RKO (cell line): Measurements from ENCODE around the gene ADK.
"Not testable (repeated sequence)": the region's sequence is repeated elsewhere in the genome, so short reads cannot be mapped to it uniquely, and the experiment has no call there.

Experiments used
- DNase-seq: peaks from one replicate; pipeline ENCODE4 v3.0.0-alpha.2; 2016; ENCODE audit warnings: low spot score

ADK gene

DNA sequence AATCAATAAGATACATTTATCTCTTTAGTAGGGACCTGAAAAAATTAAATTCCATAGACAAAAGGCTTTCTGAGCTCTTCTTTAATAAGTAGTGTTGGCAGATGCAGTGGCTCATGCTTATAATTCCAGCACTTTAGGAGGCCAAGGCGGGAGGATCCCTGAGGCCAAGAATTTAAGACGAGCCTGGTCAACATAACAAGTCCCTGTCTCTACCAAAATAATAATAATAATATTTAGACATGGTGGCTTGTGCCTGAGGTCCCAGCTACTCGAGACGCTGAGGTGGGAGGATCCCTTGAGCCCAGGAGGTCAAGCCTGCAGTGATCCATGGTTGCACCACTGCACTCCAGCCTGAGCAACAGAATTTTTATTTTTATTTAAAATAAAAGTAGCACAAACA is 280.8 kb downstream of the ADK start:
- no peak for DNase-seq

DNA sequence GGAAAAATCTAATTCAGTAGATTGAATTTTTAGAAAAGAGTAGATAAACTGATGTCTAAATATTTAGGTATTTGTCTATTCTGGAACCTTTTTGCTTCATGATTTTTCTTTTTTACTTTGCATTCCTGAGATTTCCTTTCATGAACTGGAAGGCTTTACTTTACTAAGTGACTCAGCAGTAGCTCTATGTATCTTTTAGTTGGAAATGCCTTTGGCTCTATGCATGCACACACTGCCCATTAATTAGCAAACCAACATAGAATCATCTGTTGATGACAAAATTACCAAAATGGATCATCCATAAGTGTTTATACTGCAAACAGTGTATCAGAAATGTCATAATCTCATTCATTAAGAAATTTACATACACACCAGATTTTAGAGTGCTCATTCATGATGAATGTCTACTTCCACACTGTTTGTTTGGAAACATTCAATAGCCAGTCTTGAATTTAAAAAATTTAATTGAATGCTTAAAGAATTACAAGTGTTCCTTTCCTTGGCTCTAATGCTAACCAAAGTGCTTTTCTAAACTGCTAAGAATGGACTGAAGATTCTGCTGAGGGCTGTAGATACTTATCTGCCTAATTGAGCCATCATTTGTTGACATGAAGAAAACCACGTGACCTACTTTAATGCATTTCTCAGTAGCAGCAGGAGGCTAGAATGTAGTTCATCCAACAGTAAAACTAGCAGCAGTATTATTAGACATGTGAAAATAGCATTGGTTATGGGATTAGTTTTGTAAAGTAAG is 282.0 kb downstream of the ADK start:
- DNase-seq, result no peak

DNA sequence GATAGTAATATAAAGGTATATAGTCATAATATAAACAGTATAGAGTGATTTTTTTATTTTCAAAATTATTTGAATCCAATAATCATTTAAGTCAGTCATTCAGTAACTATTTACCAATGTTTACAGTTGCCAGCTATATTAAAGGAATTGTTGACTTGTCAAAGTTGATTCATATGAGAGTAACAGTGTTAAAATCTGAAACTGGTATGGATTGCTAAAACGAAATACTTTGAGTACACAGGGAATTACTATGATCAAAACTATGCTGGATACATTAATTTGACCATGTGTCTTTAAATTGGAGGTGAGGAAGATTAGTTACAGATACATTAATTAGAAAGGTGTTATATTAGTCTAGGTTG is 282.6 kb downstream of the ADK start:
- DNase-seq, result no peak

DNA sequence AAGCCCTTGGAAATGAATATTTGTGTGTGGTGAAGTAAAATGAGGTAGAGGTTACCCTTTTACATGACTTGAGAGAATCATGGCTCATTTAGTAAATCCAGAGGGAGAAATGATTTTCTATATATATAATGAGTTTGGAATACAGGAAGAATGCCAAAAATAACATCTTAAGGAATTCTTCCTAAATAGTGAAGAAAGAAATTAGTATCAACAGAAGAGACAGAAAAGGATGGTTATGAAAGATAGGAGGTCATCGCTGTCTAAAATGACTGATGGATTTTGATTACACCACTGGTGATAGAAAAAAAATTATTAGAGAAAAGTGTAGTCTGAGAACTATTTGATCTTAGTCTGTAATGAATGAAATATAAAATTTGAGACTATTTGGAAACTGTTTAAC is 283.0 kb downstream of the ADK start:
- no peak for DNase-seq

DNA sequence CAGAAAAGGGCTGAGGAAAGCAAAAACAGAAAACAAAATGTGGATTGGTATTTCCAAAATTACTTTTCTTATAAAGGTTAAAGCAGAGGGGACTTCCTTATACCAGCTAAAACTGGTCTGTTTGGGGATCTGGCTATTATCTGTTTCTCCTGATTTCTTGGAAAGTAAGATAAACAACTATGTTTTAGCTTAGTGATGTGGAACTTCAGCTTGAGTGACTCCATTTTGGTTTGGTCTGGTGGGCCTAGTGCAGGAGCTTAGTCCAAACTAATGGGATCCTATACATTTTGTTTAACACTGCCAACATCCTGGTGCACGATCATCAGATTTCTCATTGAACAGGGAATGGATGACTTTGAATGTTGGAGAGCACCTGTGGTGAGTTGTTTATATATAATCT is 283.5 kb downstream of the ADK start:
- no peak for DNase-seq

DNA sequence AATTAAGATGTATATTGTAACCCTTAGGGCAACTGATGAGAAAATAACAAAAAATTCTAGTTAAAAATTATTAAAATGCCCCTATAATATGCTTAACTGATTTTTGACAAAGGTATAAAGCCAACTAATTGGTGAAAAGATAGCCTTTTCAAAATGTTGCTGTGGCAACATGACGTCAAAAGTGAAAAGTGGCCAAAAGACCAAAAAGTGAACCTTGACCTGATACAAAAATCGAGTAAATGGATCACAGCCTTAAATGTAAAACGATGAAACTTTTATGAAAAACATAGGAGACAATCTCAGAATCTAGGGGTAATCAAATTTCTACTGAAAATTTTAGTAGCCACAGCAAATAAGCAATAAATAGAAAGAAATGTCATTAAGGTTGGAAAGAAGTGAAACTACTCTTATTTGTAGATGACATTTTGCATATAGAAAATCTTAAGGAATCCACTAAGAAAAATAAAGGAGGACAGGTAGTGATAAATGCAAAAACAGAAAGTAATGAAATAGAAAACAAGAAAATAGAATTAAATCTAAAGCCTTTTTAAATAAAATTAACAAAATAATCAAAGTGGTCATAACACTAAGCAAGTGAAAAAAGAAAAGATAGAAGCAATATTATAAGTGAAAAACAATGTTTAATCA is 285.6 kb downstream of the ADK start:
- DNase-seq, result no peak

DNA sequence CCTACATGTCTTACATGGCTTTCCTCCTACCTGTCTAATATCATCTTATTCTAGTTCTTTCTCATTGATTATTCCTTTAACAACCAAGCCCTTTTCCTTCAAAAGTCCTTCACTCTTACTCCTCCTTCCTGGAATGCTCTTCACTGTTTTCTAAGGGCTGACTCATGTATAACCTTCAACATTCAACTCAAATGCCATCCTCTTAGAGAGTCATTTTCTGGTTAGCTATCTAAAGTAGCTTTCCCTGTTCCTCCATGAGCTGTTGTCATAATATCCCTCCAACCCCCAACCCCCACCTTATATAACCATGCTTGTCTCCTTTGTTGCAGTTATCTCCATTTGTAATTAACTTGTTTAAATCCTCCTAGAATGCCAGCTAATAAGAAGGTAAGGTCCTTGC is 286.8 kb downstream of the ADK start:
- DNase-seq, result peak; percentile 11

DNA sequence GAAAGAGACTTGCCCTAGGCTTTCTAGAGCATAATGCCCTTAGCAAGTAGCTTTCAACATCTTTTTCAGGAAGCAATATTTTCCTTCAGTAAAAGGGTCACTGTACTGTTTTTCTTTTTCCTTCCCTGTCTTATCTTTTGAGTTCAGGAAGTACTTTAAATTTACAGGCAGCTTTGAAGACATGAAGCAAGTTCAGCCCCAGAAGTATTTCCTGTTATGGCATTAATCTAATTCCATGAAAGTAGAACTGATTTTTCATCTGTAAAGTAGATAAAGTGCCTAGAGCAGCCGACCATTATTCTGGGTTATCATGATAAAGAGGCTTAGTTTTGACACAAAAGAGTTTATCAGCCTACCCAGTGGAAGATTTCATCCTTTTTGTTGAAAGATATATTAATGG is 288.2 kb downstream of the ADK start:
- DNase-seq, result no peak

DNA sequence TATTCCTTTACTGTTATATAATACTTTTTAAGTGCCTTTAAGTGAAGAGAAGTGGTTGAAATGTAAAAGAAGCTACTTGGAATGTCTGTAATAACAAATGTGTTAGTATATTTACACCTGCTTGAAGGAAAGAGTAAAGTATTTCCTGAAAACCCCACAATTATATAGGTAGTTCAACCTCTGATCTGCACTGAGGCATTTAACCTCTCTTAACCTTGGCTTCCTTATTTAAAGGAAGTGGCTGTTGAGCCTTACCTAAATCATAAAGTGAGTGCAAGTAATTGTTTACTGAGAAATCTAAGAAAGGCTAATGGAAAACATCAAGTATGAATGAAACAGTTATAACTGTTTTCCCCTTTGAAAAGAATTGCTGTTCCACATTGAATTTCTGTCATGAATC is 294.5 kb downstream of the ADK start:
- DNase-seq, result no peak

DNA sequence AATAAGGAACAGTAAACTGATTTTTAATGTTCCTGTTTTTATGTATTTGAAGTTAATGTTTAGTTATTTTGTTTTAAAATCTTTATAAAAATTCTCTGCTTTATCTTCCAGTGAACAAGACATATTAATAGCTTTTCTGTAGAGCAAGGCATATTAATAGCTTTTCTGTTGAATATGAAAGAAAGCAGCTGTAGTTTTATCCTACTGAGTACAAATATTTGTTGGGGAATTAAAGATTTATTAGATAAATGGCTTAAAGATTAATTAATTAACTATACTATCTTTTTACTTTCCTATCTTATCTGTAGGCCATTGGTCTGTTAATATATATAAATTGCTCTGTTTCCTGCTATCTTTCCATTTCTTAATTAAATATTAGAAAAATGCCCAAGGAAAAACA is 299.6 kb downstream of the ADK start:
- no peak for DNase-seq

DNA sequence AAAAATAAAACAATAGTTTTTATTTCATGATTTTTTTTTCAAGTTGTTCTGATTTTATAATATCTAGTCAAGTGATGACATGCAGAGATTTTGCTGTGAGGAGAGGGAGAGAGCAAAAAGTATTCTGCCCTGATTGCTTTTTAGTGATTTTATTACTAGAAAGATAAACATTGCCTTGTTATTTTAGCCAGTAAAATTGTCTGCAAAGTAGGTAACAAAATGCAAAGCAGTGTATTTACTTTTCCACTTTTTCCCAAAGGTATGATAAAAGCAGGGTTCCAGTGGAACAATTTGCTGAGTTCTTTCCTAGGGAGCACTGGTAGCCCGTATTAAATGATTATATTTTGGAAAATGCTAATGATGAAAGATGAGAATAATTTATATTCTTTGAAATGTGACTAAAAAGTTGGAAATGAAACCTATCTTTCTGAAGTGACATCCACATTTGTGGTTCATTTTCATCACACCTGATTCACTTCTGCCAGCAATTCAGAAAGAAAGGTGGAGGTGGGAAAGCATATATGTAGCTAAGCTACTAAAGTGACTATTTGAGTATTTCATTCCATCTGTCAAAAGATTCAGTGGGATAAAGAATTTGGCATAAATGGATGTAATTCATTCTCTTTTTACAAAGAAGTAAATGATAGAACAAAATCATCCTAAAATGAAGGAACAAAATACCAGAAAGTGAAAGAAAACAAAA is 300.3 kb downstream of the ADK start:
- DNase-seq, result no peak

DNA sequence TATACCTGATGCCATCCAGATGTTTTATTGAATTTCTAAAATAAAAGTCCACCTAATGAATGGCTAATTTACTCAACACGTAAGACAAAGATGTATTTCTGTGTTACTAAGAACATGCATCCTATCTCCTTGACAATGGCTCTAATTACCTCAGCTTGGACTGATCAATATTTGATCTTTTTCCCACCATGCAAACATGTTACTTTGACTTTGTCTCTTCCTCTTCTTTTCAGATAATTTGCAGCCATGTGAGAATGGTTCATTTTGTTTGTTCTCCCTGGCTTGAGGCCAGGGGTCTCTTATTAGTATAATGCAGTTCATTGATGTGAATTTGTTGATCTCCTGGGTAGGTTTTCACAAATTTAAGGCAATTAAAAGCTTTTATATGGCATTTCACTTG is 302.1 kb downstream of the ADK start:
- no peak for DNase-seq

DNA sequence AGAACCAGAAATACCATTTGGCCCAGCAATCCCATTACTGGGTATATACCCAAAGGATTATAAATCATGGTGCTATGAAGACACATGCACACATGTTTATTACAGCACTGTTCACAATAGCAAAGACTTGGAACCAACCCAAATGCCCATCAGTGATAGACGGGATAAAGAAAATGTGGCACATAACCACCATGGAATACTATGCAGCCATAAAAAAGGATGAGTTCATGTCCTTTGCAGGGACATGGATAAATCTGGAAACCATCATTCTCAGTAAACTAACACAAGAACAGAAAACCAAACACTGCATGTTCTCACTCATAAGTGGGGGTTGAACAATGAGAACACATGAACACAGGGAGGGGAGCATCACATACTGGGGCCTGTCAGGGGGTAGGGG is 306.5 kb downstream of the ADK start:
- DNase-seq, result not testable (repeated sequence)

DNA sequence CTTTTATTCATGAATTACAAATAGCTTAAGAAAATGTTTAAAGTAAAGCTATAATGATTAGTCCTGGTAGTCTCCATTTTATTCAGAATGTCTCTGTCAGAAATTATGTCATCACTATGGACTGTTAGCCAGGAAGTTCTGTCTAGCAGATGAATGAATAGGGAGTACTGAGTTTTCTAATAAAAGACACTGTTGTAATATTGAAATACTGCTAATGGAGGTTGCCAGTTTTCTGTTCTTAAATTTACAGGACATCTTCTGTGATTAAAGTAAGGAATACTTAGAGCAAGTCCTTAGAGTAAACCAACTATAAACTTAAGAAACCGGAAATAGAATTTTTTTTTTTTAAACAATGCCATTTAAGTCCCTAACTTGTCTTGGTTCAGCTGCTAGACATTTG is 309.8 kb downstream of the ADK start:
- no peak for DNase-seq

DNA sequence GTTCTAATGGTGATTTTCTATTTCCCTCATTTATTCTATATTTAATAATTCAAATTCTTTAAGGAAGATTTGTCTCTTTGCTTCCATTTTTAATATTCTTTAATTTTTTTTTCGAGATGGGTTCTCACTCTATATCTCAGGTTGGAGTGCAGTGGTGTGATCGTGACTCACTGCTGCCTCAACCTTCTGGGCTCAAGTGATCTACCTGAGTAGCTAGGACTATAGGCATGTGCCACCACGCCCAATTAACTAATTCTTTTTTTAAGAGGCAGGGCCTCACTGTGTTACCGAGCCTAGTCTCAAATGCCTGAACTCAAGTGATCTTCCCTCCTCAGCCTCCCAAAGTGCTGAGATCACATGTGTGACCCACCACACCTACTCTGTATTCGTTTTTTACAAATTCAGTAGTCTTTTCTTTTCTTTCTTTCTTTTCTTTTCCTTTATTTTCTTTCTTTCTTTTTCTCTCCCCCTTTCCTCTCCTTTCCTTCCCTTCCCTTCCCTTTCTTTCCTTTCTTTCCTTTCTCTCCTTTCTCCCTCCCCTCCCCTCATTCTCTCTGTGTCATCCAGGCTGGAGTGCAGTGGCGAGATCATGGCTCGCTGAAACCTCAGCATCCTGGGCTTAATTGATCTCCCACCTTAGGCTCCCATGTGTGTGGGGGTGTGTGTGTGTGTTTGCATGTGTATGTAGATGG is 323.1 kb downstream of the ADK start:
- DNase-seq, result no peak

DNA sequence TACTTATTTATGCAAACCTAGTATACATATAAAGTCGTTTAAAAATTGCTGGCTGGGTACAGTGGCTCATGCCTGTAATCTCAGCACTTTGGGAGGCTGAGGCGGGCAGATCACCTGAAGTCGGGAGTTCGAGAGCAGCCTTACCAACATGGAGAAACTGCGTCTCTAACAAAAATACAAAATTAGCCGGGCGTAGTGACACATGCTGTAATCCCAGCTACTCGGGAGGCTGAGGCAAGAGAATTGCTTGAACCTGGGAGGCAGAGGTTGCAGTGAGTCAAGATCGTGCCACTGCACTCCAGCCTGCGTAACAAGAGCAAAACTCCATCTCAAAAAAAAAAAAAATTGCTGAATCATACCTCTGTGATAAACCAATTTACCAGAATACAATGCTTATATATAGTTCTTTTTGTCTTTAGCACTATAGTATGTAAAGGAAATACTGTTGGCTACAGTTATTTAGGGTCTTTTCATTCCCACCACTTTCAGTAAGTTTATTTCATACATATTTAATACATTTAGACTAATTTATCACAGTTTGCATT is 325.2 kb downstream of the ADK start:
- not testable (repeated sequence) for DNase-seq

DNA sequence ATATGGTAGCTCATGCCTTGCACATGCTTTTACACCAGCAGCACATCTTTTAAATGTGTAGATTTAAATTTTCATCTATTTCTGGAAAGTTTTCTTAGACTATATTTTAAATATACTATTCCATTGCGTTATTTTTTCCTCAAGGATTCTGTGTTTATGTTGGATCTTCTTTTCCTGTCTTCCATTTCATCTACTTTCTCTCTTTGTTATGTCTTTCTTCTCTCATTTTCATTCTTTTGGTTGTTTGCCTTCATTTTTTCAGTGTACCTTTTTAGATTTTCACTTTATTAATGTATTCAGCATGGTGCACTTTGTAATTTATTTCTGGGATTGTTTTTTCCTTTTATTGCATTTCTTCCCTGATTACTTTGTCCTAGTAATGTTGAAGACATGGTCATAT is 329.8 kb downstream of the ADK start:
- DNase-seq, result no peak

DNA sequence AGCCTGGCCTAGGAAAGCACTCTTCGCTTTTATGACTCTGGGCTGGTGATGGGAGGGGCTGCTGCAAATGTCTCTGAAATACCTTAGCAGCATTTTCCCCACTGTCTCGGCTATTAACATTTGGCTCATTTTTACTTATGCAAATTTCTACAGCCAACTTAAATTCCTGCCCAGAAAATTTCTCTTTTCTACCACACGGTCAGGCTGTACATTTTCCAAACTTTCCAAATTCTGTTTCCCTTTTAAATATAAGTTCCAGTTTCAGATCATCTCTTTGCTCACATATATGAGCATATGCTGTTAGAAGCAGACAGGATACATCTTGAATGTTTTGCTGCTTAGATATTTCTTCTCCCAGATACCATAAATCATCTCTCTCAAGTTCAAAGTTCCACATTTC is 332.3 kb downstream of the ADK start:
- DNase-seq, result no peak

DNA sequence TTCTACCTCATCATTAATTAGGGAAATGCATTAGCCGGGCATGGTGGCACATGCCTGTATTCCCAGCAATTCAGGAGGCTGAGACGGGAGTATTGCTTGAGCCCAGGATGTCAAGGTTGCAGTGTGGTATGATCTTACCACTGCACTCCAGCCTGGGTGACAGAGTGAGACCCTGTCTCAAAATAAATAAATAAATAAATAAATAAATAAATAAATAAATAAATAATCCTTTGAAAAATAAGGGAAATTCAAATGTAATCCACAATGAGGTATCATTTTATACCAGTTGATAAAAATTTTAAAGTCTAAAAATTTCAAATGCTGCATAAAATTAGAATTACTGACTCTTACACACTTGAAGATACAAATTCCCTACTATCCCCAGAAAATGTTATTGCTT is 334.3 kb downstream of the ADK start:
- no peak for DNase-seq

DNA sequence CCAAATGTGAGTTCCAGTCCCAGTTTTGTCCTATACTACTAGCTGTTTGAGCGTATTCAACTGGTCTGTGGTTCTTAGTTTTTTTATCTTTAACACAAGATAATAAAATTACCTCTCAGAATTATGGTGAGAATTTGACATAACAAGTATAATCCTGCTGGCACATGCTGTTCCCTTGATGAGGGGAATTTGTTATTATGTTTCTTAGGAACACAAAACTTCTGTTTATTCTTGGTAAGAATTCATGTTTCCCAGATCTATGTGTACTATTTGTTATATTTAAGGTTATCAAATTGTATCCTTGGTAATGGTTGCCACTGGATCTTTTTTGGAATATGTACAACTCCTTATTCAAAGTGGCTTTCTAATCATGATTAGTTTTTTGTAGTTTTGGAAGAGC is 335.6 kb downstream of the ADK start:
- DNase-seq, result no peak

DNA sequence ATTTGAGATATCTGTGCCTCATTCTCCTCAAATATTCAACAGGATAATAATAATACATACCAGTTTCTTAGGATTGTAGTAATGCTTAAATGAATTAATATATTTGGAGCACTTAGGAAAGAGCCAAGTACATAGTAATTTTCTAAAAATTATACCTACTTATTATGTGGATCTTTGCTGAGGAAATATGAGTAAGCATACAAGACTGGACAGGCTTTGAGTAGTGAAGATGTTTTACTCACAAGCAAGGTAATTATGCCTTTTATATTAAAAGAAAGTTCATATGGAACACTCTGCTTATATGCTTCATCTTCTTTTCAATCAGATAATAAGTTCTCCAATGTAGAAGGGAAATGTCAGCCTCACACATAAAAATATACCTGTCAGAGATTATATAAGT is 337.9 kb downstream of the ADK start:
- DNase-seq, result no peak

DNA sequence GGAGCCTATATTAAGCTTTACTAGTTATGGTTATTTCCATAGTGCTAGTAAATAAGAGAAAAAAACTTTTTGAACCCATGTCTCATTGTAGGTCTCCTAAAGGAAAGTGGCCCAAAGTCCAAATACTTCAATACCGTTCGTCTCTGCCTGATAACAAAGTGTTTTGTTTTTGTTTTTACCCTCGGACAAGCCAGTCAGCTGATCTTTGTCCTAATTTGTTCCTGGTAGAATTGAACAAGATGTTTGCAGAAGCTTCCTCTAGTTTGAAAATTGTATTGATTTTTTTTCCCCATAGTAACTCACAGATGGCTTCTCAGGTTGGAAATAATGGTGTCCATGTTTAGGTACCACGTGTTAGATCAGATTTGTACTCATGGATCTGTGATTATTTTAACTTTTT is 339.5 kb downstream of the ADK start:
- no peak for DNase-seq

DNA sequence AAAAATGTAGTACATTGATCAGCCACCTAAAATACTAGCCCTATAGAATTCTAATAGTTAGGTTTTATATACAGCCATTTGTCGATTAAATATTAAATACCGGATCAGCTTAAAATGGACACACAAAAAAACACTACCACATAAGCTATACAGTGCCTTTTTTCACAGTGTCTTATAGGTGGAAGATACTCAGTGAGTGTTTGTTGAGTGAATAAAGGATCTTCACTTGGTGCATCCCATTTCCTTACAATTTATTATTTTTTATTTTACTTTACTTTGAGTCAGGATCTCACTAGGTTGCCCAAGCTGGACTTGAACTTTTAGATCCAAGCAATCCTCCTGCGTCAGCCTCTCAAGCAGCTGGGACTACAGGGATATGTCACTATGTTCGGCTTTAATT is 340.0 kb downstream of the ADK start:
- DNase-seq, result no peak
